MM.1S (cell line): ENCODE measurements around the gene SLC9B2.

ENCODE experiments used
- DNase-seq: peaks from one replicate; pipeline ENCODE4 v3.0.0-alpha.2; 2015
- H2AFZ ChIP-seq: fragments of 300-600 bp; sonication (generic); 2 replicates; pipeline ENCODE4 v1.6.0; 2016; ENCODE audit warnings: antibody characterized with exemption, low read length
- H3F3A ChIP-seq: fragments of 300-600 bp; sonication (generic); 2 replicates; pipeline ENCODE4 v1.6.1; 2016; ENCODE audit warnings: mild to moderate bottlenecking, antibody characterized with exemption, low read length, moderate library complexity, mixed read lengths; ENCODE audit not compliant: insufficient read depth
- H3K27ac ChIP-seq: fragments of 300-600 bp; sonication (generic); 2 replicates; pipeline ENCODE4 v1.5.1; 2016; ENCODE audit warnings: mild to moderate bottlenecking, low read length
- H3K27me3 ChIP-seq: fragments of 300-600 bp; sonication (generic); replicated peaks from 2 replicates; pipeline ENCODE4 v1.6.0; 2016; ENCODE audit warnings: low read length; ENCODE audit not compliant: insufficient read depth
- H3K36me3 ChIP-seq: fragments of 300-600 bp; sonication (generic); replicated peaks from 2 replicates; pipeline ENCODE4 v1.6.1; 2016; ENCODE audit warnings: mild to moderate bottlenecking, low read length, mixed read lengths; ENCODE audit not compliant: insufficient read depth
- H3K4me1 ChIP-seq: fragments of 300-600 bp; sonication (generic); 2 replicates; pipeline ENCODE4 v1.6.1; 2016; ENCODE audit warnings: low read length, mixed read lengths
- H3K4me2 ChIP-seq: fragments of 300-600 bp; sonication (generic); 2 replicates; pipeline ENCODE4 v1.6.0; 2016; ENCODE audit warnings: low read depth, low read length
- H3K4me3 ChIP-seq: fragments of 300-600 bp; sonication (generic); 2 replicates; pipeline ENCODE4 v1.5.1; 2016; ENCODE audit warnings: low read length, mixed read lengths
- H3K79me2 ChIP-seq: fragments of 300-600 bp; sonication (generic); 2 replicates; pipeline ENCODE4 v1.6.1; 2016; ENCODE audit warnings: mixed run types, low read length, mixed read lengths
- H3K9ac ChIP-seq: fragments of 300-600 bp; sonication (generic); 2 replicates; pipeline ENCODE4 v1.6.1; 2016; ENCODE audit warnings: low read length, mixed read lengths
- H3K9me2 ChIP-seq: fragments of 300-600 bp; sonication (generic); replicated peaks from 2 replicates; pipeline ENCODE4 v1.6.1; 2016; ENCODE audit warnings: mild to moderate bottlenecking, low read length, mixed read lengths; ENCODE audit not compliant: insufficient read depth
- H3K9me3 ChIP-seq: fragments of 300-600 bp; sonication (generic); replicated peaks from 2 replicates; pipeline ENCODE4 v1.6.1; 2016; ENCODE audit warnings: mild to moderate bottlenecking, low read length, mixed read lengths; ENCODE audit not compliant: insufficient read depth
- H4K20me1 ChIP-seq: fragments of 300-600 bp; sonication (generic); 2 replicates; pipeline ENCODE4 v1.6.1; 2016; ENCODE audit warnings: mild to moderate bottlenecking, low read length, moderate library complexity, mixed read lengths; ENCODE audit not compliant: insufficient read depth
- CTCF ChIP-seq: fragments of 300-600 bp; sonication (generic); IDR thresholded peaks from 2 replicates; pipeline ENCODE4 v1.5.1; 2016; ENCODE audit warnings: antibody characterized with exemption, low read length, mixed read lengths
- EZH2 ChIP-seq: fragments of 300-600 bp; sonication (generic); optimal IDR thresholded peaks from 2 replicates; pipeline ENCODE3; 2017; ENCODE audit warnings: low read depth, mild to moderate bottlenecking, antibody characterized with exemption, low read length, mixed read lengths
- EZH2phosphoT487 ChIP-seq: fragments of 300-600 bp; sonication (generic); IDR thresholded peaks from 2 replicates; pipeline ENCODE4 v1.6.1; 2018; ENCODE audit warnings: antibody characterized with exemption, low read length

SLC9B2 gene

GRCh38 chr4:103104886-103105285, 28.3 kb upstream of the SLC9B2 start:
- TF ChIP-seq CTCF (no peak), EZH2 (no peak)
- H3K9me2 ChIP-seq: no peaks in the 10 kb centered on the region
- H3K4me2 ChIP-seq: no peak overlapping the region
- H3K79me2 ChIP-seq: no peaks in the 10 kb centered on the region
- no peak overlapping the region for H3K4me3 ChIP-seq
- peaks cover 6% of the 10 kb centered on the region; the same call in 1 of the 2 replicates for H3K4me1 ChIP-seq
- H3K9ac ChIP-seq: no peak overlapping the region
- DNase-seq: no peak
- H4K20me1 ChIP-seq: no peaks in the 10 kb centered on the region
- H2AFZ ChIP-seq: no peak overlapping the region
- H3K27me3 ChIP-seq: no peaks in the 10 kb centered on the region
- H3K36me3 ChIP-seq: 0 out of 2 replicates have a peak, but pooled peaks cover 3% of the 10 kb centered on the region
- no peak overlapping the region for H3K27ac ChIP-seq
- H3F3A ChIP-seq: no peaks in the 10 kb centered on the region
- no peaks in the 10 kb centered on the region for H3K9me3 ChIP-seq

- H3K79me2 ChIP-seq: no peaks in the 10 kb centered on the region
- TF ChIP-seq EZH2phosphoT487 (no peak), EZH2 (no peak), CTCF (no peak)
- no peaks in the 10 kb centered on the region for H3K36me3 ChIP-seq
- no peaks in the 10 kb centered on the region for H3K9me2 ChIP-seq
- no peaks in the 10 kb centered on the region; the same call in 1 of the 2 replicates for H3K4me1 ChIP-seq
- H3K4me3 ChIP-seq: no peak overlapping the region
- H4K20me1 ChIP-seq: no peaks in the 10 kb centered on the region
- no peak overlapping the region for H3K4me2 ChIP-seq
- H3K27me3 ChIP-seq: no peaks in the 10 kb centered on the region
- no peaks in the 10 kb centered on the region for H3F3A ChIP-seq
- H2AFZ ChIP-seq: no peak overlapping the region
- no peak overlapping the region for H3K27ac ChIP-seq
- DNase-seq: no peak
- H3K9me3 ChIP-seq: no peaks in the 10 kb centered on the region
- no peak overlapping the region for H3K9ac ChIP-seq
Observed at GRCh38 chr4:103100691-103101090, 24.1 kb upstream of the SLC9B2 start.

- Histone ChIP-seq H3K9me3 (no peaks in the 10 kb centered on the region), H3K4me3 (peak within 1 kb of the TSS; percentile 43), H3K4me2 (peak within 1 kb of the TSS; percentile 72), H2AFZ (peak within 1 kb of the TSS; percentile 84), H3F3A (no peaks in the 10 kb centered on the region), H3K9me2 (no peaks in the 10 kb centered on the region), H3K27me3 (no peaks in the 10 kb centered on the region), H3K79me2 (no peaks in the 10 kb centered on the region), H3K4me1 (no peaks in the 10 kb centered on the region; the same call in 1 of the 2 replicates), H3K36me3 (no peaks in the 10 kb centered on the region), H4K20me1 (no peaks in the 10 kb centered on the region), H3K27ac (no peak within 1 kb of the TSS), H3K9ac (peak within 1 kb of the TSS; percentile 44; the same call in 1 of the 2 replicates)
- DNase-seq: peak; percentile 91
- TF ChIP-seq CTCF (peak; percentile 79), EZH2phosphoT487 (no peak)
Observed at GRCh38 chr4:103099691-103100392, 23.3 kb upstream of the SLC9B2 start, which contains the start of gene BDH2. TSS of gene BDH2 (minus strand) at chr4:103099834. CDS start at chr4:103096254, 3,580 bp downstream.
